GM11168 (cell line): Measurements from ENCODE around the gene CAB39.
"Not testable (repeated sequence)": the region's sequence is repeated elsewhere in the genome, so short reads cannot be mapped to it uniquely, and the experiment has no call there.

Source experiments
- in situ Hi-C: fragments of 300-500 bp; cut with MboI; formaldehyde crosslinking; loops from one replicate; pipeline ENCODE4 v1.12.0; 2022; ENCODE audit warnings: low sequenced_read_pairs; ENCODE audit not compliant: unreplicated experiment

The CAB39 gene

GRCh38 chr2:230711224-230711623 is 1.4 kb upstream of the CAB39 start:
- in situ Hi-C loops: loop anchor here (10.0 kb wide), 1 partner anchor 86 kb away; no protein-coding TSS in a partner anchor

GRCh38 chr2:230713331-230714135 is 891 bp downstream of the CAB39 start:
- in situ Hi-C loops: loop anchor here (10.0 kb wide), 1 partner anchor 89 kb away; no protein-coding TSS in a partner anchor

- in situ Hi-C loops: loop anchor here (10.0 kb wide), 1 partner anchor 89 kb away; no protein-coding TSS in a partner anchor
Observed at GRCh38 chr2:230714136-230714480, 1.5 kb downstream of the CAB39 start.

GRCh38 chr2:230715201-230715600 is 2.6 kb downstream of the CAB39 start:
- in situ Hi-C loops: loop anchor here (10.0 kb wide), 1 partner anchor 90 kb away; no protein-coding TSS in a partner anchor

GRCh38 chr2:230716588-230716987 is 3.9 kb downstream of the CAB39 start:
- in situ Hi-C loops: loop anchor here (10.0 kb wide), 1 partner anchor 92 kb away; no protein-coding TSS in a partner anchor

- in situ Hi-C loops: loop anchor here (10.0 kb wide), 1 partner anchor 93 kb away; no protein-coding TSS in a partner anchor
Observed at GRCh38 chr2:230717600-230717999, 5.0 kb downstream of the CAB39 start.

- in situ Hi-C loops: loop anchor here (10.0 kb wide), 1 partner anchor 95 kb away; no protein-coding TSS in a partner anchor
Observed at GRCh38 chr2:230719340-230719739, 6.7 kb downstream of the CAB39 start.

GRCh38 chr2:230721712-230722111 is 9.1 kb downstream of the CAB39 start:
- in situ Hi-C loops: no loop called here

GRCh38 chr2:230722207-230722885 is 9.7 kb downstream of the CAB39 start:
- in situ Hi-C loops: no loop called here

GRCh38 chr2:230723363-230723762 is 10.7 kb downstream of the CAB39 start:
- in situ Hi-C loops: no loop called here

GRCh38 chr2:230724957-230725356 is 12.3 kb downstream of the CAB39 start:
- in situ Hi-C loops: not testable (repeated sequence)

- in situ Hi-C loops: no loop called here
Observed at GRCh38 chr2:230731512-230731911, 18.9 kb downstream of the CAB39 start.

GRCh38 chr2:230732914-230733401 is 20.3 kb downstream of the CAB39 start:
- in situ Hi-C loops: no loop called here

- in situ Hi-C loops: no loop called here
Observed at GRCh38 chr2:230734247-230735175, 21.9 kb downstream of the CAB39 start.

GRCh38 chr2:230735884-230736283 is 23.2 kb downstream of the CAB39 start:
- in situ Hi-C loops: no loop called here

GRCh38 chr2:230737300-230737699 is 24.7 kb downstream of the CAB39 start:
- in situ Hi-C loops: no loop called here

- in situ Hi-C loops: no loop called here
Observed at GRCh38 chr2:230737791-230738226, 25.2 kb downstream of the CAB39 start.

GRCh38 chr2:230738391-230738811 is 25.8 kb downstream of the CAB39 start:
- in situ Hi-C loops: no loop called here

- in situ Hi-C loops: no loop called here
Observed at GRCh38 chr2:230738924-230739323, 26.3 kb downstream of the CAB39 start.

GRCh38 chr2:230739961-230740360 is 27.3 kb downstream of the CAB39 start:
- in situ Hi-C loops: no loop called here
